HG02763 (cell line): ENCODE data around the gene MAS1L.

Experiments
- ATAC-seq: cut with Tn5 transposase; IDR thresholded peaks from one replicate; pipeline ENCODE4 v1.9.1; 2021; ENCODE audit warnings: mild to moderate bottlenecking, moderate library complexity; ENCODE audit not compliant: unreplicated experiment

The MAS1L gene

GRCh38 chr6:29510746-29511300 is 23.1 kb upstream of the MAS1L start:
- no peak for ATAC-seq

GRCh38 chr6:29510202-29510601 is 22.4 kb upstream of the MAS1L start:
- ATAC-seq = no peak

- ATAC-seq = no peak
Measured at GRCh38 chr6:29509711-29510110, 22.0 kb upstream of the MAS1L start.

GRCh38 chr6:29509239-29509638 is 21.5 kb upstream of the MAS1L start:
- peak; percentile 63 for ATAC-seq

- ATAC-seq = no peak
Measured at GRCh38 chr6:29507319-29507718, 19.6 kb upstream of the MAS1L start.

GRCh38 chr6:29506446-29507067 is 18.8 kb upstream of the MAS1L start:
- no peak for ATAC-seq

- ATAC-seq = no peak
Measured at GRCh38 chr6:29505808-29506207, 18.1 kb upstream of the MAS1L start.

- no peak for ATAC-seq
Measured at GRCh38 chr6:29504961-29505360, 17.2 kb upstream of the MAS1L start.

- no peak for ATAC-seq
Measured at GRCh38 chr6:29502597-29502996, 14.8 kb upstream of the MAS1L start.

GRCh38 chr6:29502181-29502580 is 14.4 kb upstream of the MAS1L start:
- no peak for ATAC-seq

GRCh38 chr6:29501106-29501505 is 13.3 kb upstream of the MAS1L start:
- ATAC-seq = no peak

GRCh38 chr6:29500594-29500993 is 12.8 kb upstream of the MAS1L start:
- ATAC-seq = no peak

- no peak for ATAC-seq
Measured at GRCh38 chr6:29499704-29500103, 11.9 kb upstream of the MAS1L start.

- ATAC-seq = no peak
Measured at GRCh38 chr6:29496961-29497360, 9.2 kb upstream of the MAS1L start.

GRCh38 chr6:29495571-29495970 is 7.8 kb upstream of the MAS1L start:
- no peak for ATAC-seq

- ATAC-seq = no peak
Measured at GRCh38 chr6:29494131-29494530, 6.4 kb upstream of the MAS1L start.

GRCh38 chr6:29493261-29493660 is 5.5 kb upstream of the MAS1L start:
- ATAC-seq = no peak

- no peak for ATAC-seq
Measured at GRCh38 chr6:29491574-29491973, 3.8 kb upstream of the MAS1L start.

- ATAC-seq = no peak
Measured at GRCh38 chr6:29490552-29490951, 2.8 kb upstream of the MAS1L start.

- ATAC-seq = no peak
Measured at GRCh38 chr6:29490055-29490454, 2.3 kb upstream of the MAS1L start.

- no peak for ATAC-seq
Measured at GRCh38 chr6:29489286-29489685, 1.5 kb upstream of the MAS1L start.

- ATAC-seq = no peak
Measured at GRCh38 chr6:29488874-29489273, 1.1 kb upstream of the MAS1L start.

- ATAC-seq = no peak
Measured at GRCh38 chr6:29487131-29487530, 625 bp downstream of the MAS1L start.
